BE2C (cell line): ENCODE measurements around the gene ARHGEF17.

Source experiments
- DNase-seq: peaks from one replicate; pipeline ENCODE4 v3.0.0-alpha.2; 2020
- H3K27me3 ChIP-seq: fragments of 250-450 bp; sonication (Bioruptor Pico); 2 replicates; pipeline ENCODE4 v1.5.1; 2020; ENCODE audit warnings: mild to moderate bottlenecking
- H3K36me3 ChIP-seq: fragments of 250-450 bp; sonication (Bioruptor Pico); 2 replicates; pipeline ENCODE4 v1.5.1; 2020; ENCODE audit warnings: mild to moderate bottlenecking
- H3K4me1 ChIP-seq: fragments of 250-450 bp; sonication (Bioruptor Pico); 2 replicates; pipeline ENCODE4 v1.5.1; 2020
- H3K4me3 ChIP-seq: 2 replicates; pipeline ENCODE4 v1.5.1; 2011; ENCODE audit warnings: low read depth, low read length
- H3K9me3 ChIP-seq: fragments of 250-450 bp; sonication (Bioruptor Pico); 2 replicates; pipeline ENCODE4 v1.5.1; 2020
- CTCF ChIP-seq: IDR thresholded peaks from 2 replicates; pipeline ENCODE4 v1.5.1; 2012; ENCODE audit warnings: mild to moderate bottlenecking, low read depth, low read length

Gene ARHGEF17

GRCh38 chr11:73308961-73309919, 1.2 kb downstream of the ARHGEF17 start:
- Histone ChIP-seq H3K4me3 (peak overlapping the region; percentile 75), H3K9me3 (no peaks in the 10 kb centered on the region), H3K27me3 (no peaks in the 10 kb centered on the region), H3K36me3 (no peaks in the 10 kb centered on the region), H3K4me1 (no peaks in the 10 kb centered on the region; the same call in 1 of the 2 replicates)
- TF ChIP-seq CTCF = no peak
- DNase-seq = peak; percentile 52

- Histone ChIP-seq H3K9me3 (no peaks in the 10 kb centered on the region), H3K27me3 (no peaks in the 10 kb centered on the region), H3K36me3 (no peaks in the 10 kb centered on the region), H3K4me1 (no peaks in the 10 kb centered on the region; the same call in 1 of the 2 replicates), H3K4me3 (no peak overlapping the region)
- DNase-seq = no peak
- no peak for TF ChIP-seq CTCF
These were observed 2.0 kb downstream of the ARHGEF17 start for GRCh38 chr11:73310076-73310475.

GRCh38 chr11:73310661-73311393, 2.8 kb downstream of the ARHGEF17 start:
- Histone ChIP-seq H3K9me3 (no peaks in the 10 kb centered on the region), H3K27me3 (no peaks in the 10 kb centered on the region), H3K36me3 (no peaks in the 10 kb centered on the region), H3K4me3 (no peak overlapping the region), H3K4me1 (no peaks in the 10 kb centered on the region; the same call in 1 of the 2 replicates)
- no peak for TF ChIP-seq CTCF
- DNase-seq = no peak

- Histone ChIP-seq H3K4me3 (no peak overlapping the region), H3K4me1 (no peaks in the 10 kb centered on the region)
These were observed 3.4 kb downstream of the ARHGEF17 start for GRCh38 chr11:73311394-73311869.

GRCh38 chr11:73312036-73312435, 4.0 kb downstream of the ARHGEF17 start:
- Histone ChIP-seq H3K36me3 (no peaks in the 10 kb centered on the region), H3K9me3 (no peaks in the 10 kb centered on the region), H3K27me3 (no peaks in the 10 kb centered on the region), H3K4me1 (no peaks in the 10 kb centered on the region), H3K4me3 (no peak overlapping the region; the same call in 1 of the 2 replicates)
- TF ChIP-seq CTCF = no peak
- no peak for DNase-seq

More at GRCh38 chr11:73311394-73311869, 3.4 kb downstream of the ARHGEF17 start:
- no peak for DNase-seq
- no peaks in the 10 kb centered on the region for H3K27me3 ChIP-seq
- no peaks in the 10 kb centered on the region for H3K36me3 ChIP-seq
- no peak for TF ChIP-seq CTCF
- H3K9me3 ChIP-seq = no peaks in the 10 kb centered on the region
